SU-DHL-6 (cell line): ENCODE data around the gene VKORC1L1.
"Not testable (repeated sequence)": the region's sequence is repeated elsewhere in the genome, so short reads cannot be mapped to it uniquely, and the experiment has no call there.

Experiments
- CTCF ChIP-seq: fragments of 200-600 bp; sonication (generic); IDR thresholded peaks from one replicate; pipeline ENCODE4 v1.5.1; 2017; ENCODE audit warnings: antibody characterized with exemption, mild to moderate bottlenecking, low read length, moderate library complexity; ENCODE audit not compliant: insufficient read depth, poor library complexity, severe bottlenecking
- EZH2phosphoT487 ChIP-seq: fragments of 200-600 bp; sonication (generic), shearing (Covaris generic); conservative IDR thresholded peaks from 2 replicates; pipeline ENCODE4 v1.6.1; 2018; ENCODE audit warnings: mild to moderate bottlenecking, antibody characterized with exemption, low read length, moderate library complexity, mixed read lengths

GRCh38 chr7:65875715-65876114 lies 2.8 kb downstream of the VKORC1L1 start:
- not testable (repeated sequence) for TF ChIP-seq CTCF, EZH2phosphoT487
